GM12891 (cell line): ENCODE measurements around the gene NUDT16L1.

Experiments
- PAX5 ChIP-seq: IDR thresholded peaks from 2 replicates; pipeline ENCODE4 v1.6.1; 2011; ENCODE audit warnings: low read length, moderate library complexity, mild to moderate bottlenecking; ENCODE audit not compliant: insufficient read depth, severe bottlenecking
- POLR2A ChIP-seq: IDR thresholded peaks from 2 replicates; pipeline ENCODE4 v1.6.1; 2011; ENCODE audit warnings: low read depth, low read length, control low read depth
- POLR2AphosphoS5 ChIP-seq: IDR thresholded peaks from 2 replicates; pipeline ENCODE4 v1.6.1; 2011; ENCODE audit warnings: low read depth, low read length, control low read depth
- SPI1 ChIP-seq: IDR thresholded peaks from 2 replicates; pipeline ENCODE4 v1.6.1; 2011; ENCODE audit warnings: low read depth, low read length, control low read depth
- TAF1 ChIP-seq: IDR thresholded peaks from 2 replicates; pipeline ENCODE4 v1.6.1; 2011; ENCODE audit warnings: low read depth, low read length, control low read depth

- no peak for TF ChIP-seq POLR2A
- TF ChIP-seq TAF1: no peak
- TF ChIP-seq POLR2AphosphoS5: no peak
- no peak for TF ChIP-seq SPI1
- no peak for TF ChIP-seq PAX5
These were observed 4.5 kb downstream of the NUDT16L1 start for GRCh38 chr16:4697848-4698291.
